GM12801 (cell line): Measurements from ENCODE around the gene PKNOX2.

Experiments
- TF ChIP-seq, protein P1 (sequence below): IDR thresholded peaks from one replicate; pipeline ENCODE4 v1.5.1; 2011; ENCODE audit warnings: control low read depth; ENCODE audit not compliant: insufficient read length; ENCODE audit errors: extremely low read depth

PKNOX2 gene

DNA sequence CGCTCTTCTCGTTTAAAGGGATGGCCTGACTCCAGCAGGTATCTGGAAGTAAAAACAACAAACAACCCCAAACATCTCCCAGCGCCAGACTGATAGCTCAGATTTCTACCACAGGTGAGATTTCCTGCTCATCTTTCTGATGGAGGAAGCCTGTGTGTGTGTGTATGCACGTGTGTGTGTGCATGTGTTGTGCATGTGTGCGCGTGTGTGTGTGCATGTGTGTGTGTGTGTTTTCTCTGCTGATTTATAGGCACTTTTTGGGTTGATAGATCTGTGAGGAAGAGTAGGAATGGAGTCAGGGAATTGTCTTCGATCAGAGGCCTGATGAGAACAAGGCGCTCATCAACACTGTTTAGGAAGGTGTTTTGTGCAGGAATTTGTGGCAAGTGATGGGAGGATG, 103.0 kb downstream of the PKNOX2 start:
- TF ChIP-seq, protein P1, sequence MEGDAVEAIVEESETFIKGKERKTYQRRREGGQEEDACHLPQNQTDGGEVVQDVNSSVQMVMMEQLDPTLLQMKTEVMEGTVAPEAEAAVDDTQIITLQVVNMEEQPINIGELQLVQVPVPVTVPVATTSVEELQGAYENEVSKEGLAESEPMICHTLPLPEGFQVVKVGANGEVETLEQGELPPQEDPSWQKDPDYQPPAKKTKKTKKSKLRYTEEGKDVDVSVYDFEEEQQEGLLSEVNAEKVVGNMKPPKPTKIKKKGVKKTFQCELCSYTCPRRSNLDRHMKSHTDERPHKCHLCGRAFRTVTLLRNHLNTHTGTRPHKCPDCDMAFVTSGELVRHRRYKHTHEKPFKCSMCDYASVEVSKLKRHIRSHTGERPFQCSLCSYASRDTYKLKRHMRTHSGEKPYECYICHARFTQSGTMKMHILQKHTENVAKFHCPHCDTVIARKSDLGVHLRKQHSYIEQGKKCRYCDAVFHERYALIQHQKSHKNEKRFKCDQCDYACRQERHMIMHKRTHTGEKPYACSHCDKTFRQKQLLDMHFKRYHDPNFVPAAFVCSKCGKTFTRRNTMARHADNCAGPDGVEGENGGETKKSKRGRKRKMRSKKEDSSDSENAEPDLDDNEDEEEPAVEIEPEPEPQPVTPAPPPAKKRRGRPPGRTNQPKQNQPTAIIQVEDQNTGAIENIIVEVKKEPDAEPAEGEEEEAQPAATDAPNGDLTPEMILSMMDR = no peak

DNA sequence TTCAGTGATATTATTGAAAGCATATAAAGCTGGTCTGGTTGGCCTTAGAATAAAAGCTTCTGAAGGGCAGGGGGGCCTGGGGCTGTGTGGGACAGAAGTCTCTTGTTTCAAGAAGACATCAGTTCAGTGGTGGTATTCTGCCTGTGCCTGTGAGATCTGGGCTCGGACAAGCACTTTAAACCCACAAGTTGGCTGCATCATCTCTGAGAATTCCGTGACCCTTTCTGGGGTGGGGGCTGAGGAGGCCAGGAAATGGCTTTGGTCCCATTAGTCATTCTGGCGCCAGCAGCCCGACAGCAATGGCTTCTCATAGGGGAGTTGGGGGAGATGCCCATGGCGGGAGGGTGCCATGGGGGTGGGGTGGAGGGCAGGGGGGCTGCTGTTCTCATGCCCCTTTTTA, 104.1 kb downstream of the PKNOX2 start:
- TF ChIP-seq, protein P1 = no peak

DNA sequence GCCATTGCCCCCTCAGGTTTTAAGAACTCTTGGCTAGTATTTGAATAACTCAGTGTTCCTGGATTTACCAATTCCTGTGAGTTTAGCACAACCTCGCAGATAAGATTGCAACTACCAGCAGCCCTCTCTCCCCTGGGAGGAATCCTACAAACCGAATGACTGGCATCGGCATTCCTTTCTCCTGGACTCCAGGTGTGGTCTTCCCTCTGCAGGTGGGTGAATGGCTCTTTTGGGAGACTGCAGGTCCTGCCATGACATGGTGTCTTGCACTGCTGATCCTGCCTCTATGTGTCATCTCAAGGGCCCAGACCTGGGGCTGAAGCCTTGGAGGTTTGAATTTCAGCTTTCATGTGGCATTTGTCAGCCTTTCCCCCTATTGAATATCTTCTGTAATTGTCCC, 105.6 kb downstream of the PKNOX2 start:
- TF ChIP-seq, protein P1 = no peak

GRCh38 chr11:125270711-125271110, 106.2 kb downstream of the PKNOX2 start:
- TF ChIP-seq, protein P1 = no peak

DNA sequence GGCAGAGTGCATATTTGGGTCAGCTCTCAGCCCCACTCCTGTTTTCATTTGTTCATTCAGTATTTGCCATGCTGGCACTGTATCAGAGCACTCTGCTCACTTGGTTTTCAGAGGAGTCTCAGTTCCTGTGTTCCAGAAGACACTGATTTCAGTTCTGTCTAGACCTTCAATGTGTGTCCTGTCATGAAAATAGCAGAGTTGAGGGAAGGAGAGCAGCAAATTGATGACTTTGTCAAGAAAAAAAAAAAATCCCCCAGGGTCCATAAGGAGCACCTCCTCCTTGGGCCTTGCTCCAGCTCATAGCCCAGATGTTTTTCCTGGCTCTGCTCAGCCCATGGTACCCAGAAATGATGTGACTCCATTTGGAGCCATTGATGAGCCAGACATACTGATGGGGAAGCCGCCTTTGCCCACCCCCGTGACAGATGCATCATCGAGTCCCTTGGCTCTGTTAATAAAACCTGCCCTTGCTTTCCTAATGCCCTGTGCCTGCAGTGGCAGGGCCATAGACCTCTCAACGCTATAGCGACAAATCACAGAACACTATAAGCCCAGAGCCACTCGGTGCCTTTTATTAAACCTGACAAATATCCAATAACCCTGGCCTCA, 107.0 kb downstream of the PKNOX2 start:
- TF ChIP-seq, protein P1 = no peak

- TF ChIP-seq, protein P1 = no peak
These were observed 107.5 kb downstream of the PKNOX2 start for GRCh38 chr11:125272092-125272491.

- TF ChIP-seq, protein P1 = no peak
These were observed 108.3 kb downstream of the PKNOX2 start for GRCh38 chr11:125272821-125273220.
